CD4-positive, alpha-beta T cell treated with Interleukin-6 for 4 hours (primary cell): ENCODE results near the gene CLEC4F.
"Not testable (repeated sequence)": the region's sequence is repeated elsewhere in the genome, so short reads cannot be mapped to it uniquely, and the experiment has no call there.

Experiments
- DNase-seq: peaks from one replicate; pipeline ENCODE4 v3.0.0-alpha.2; 2020; ENCODE audit warnings: mixed read lengths

CLEC4F gene

DNA sequence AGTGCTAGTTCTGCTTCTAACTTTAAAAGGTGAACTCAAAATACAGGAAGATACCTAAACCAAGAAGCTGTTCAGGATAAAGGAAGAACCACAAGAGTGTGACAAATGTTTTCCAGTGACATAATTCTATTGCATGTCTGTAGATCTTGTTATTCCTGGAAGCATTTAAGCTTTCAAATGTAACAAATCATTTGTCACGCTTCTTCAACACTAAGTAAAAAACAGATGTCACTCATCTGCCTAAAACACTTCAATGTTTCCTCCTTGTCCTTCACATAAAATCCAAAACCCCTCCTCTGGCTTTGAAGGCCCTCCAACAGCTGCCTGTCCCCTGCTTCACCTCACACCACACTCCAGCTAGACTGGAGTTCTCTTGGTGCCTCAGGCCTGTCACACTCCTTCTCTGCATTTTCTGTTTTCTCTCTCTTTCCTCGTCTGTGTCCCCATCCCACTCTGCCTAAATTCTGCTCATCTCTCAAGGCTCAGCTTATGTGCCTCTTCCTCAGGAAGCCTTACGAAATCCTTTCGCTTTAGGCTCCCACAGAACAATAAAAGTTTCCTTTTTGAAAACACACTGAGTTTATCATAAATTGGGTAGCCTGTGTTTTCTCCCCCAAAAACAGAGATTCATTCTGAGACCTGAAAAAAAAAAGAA, 6.4 kb upstream of the CLEC4F start:
- DNase-seq: no peak

DNA sequence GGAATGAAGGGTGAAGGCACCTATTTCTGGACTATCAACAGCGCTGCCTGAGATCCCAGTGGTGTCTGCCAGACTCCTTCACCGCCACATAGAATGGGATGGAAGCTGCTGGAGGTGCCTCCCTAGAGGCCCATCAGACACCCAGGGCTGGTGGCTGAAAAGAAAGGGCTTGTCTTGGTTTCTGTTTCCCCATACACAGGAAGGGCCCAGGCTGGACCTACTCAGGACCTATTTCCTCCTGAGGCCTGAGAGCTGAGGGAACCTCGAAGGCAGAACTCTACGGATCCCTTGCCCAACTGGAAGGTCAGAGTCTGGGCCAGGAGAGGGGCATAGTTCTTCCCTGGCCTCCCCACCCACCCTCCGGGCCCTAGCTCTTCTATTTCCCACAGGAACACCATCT, 2.9 kb upstream of the CLEC4F start:
- DNase-seq: no peak

- DNase-seq: peak; percentile 17
Measured at GRCh38 chr2:70822843-70823242, 2.4 kb upstream of the CLEC4F start.

- no peak for DNase-seq
Measured at GRCh38 chr2:70817284-70817954, 3.0 kb downstream of the CLEC4F start.

GRCh38 chr2:70816726-70817125, 3.7 kb downstream of the CLEC4F start:
- no peak for DNase-seq

- DNase-seq: no peak
Measured at GRCh38 chr2:70808983-70809958, 11.1 kb downstream of the CLEC4F start.

GRCh38 chr2:70807828-70808118, 12.6 kb downstream of the CLEC4F start:
- no peak for DNase-seq

GRCh38 chr2:70807102-70807827, 13.1 kb downstream of the CLEC4F start:
- DNase-seq: no peak

GRCh38 chr2:70806620-70807019, 13.8 kb downstream of the CLEC4F start:
- no peak for DNase-seq

GRCh38 chr2:70806013-70806412, 14.4 kb downstream of the CLEC4F start:
- no peak for DNase-seq

DNA sequence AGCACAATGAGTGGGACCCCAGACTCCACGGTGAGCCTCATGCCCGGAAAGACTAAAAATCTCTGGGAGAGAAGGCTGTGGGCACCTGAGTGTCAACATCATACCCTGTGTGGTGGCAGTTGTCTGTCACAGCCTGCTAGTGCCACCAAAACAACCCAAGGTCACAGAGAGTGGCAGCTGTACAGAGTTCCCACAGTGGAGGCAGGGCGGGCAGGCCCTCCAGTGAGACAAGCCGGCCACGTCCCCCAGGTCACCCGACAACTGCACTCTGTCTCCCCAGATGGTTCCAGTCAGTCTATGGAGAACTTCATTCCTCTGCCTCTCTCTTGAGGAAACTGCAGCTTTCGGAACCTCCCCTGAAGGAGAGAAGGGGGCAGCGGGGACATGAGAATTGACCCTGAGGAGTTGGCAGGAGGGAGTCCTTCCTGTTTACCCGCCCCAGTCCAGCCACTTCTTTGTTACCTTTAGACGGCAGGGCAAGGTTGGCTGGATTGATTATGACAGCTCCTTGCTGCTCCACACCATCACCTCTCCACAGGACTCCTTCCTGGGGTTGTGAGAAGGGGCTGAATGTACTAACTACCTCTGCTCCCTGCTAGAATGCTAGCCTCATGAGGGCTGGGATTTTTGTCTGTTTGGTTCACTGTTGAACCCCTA, 18.7 kb downstream of the CLEC4F start:
- no peak for DNase-seq

DNA sequence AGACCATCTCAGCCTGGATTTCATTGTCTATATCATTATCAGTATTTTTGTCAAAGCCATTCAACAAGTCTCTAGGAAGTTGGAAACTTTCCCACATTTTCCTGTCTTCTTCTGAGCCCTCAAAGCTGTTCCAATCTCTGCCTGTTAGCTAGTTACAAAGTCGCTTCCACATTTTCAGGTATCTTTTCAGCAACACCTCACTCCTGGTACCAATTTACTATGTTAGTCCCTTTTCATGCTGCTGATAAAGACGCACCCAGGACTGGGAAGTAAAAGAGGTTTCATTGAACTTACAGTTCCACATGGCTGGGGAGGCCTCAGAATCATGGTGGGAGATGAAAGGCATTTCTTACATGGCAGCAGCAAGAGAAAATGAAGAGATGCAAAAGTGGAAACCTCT, 20.7 kb downstream of the CLEC4F start:
- DNase-seq: no peak

GRCh38 chr2:70797996-70798395, 22.4 kb downstream of the CLEC4F start:
- DNase-seq: not testable (repeated sequence)

GRCh38 chr2:70797506-70797905, 22.9 kb downstream of the CLEC4F start:
- DNase-seq: no peak

- DNase-seq: no peak
Measured at GRCh38 chr2:70796262-70796661, 24.1 kb downstream of the CLEC4F start.

- DNase-seq: no peak
Measured at GRCh38 chr2:70795164-70795995, 25.0 kb downstream of the CLEC4F start.

GRCh38 chr2:70793450-70793849, 26.9 kb downstream of the CLEC4F start:
- DNase-seq: no peak

DNA sequence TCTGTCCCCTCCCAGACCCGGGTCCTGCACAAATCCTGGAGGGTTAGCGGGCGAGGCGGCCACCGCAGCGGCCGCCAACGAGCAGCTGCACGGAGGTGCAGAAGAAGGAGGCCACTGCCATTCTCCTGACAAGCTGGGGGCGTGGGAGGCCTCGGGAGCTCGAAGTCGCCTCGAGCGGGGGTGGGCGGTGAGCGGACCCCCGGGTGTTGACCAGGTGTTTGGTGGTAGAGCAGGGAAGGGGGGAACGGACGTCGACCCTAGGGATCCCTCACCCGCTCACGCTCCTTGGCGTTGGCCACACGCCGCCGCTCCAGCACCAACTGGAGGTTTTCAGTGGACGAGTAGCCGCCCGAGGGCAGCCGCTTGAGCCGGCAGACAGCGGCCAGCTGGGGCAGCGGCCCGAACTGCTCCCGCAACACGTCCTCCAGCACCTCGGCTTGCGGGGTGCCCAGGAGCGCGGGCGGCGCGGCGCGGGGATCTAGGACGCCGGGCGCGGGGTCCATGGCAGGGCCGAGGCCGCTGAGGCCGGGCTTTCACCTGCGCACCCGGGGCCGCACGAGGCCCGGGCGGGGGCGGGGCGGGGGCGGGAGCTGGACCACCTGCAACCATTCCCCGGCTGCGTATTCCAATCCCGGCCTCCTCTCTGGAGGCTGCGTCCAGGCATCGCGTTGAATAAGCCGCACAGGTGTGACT, 30.1 kb downstream of the CLEC4F start, which contains the start of gene FIGLA:
TSS of gene FIGLA (minus strand) at position 508 of the 693 bp plus-strand sequence. CDS start at position 503, 5 bp downstream.
- no peak for DNase-seq

- DNase-seq: peak; percentile 75
Measured at GRCh38 chr2:70789304-70790135, 30.9 kb downstream of the CLEC4F start.
